Kidney epithelial cell (primary cell): Measurements from ENCODE around the gene LIN7A. TPM values are rescaled to one million over a fixed set of nuclear protein-coding genes. Genes with fewer than 3 reads are reported as not detected.
"Not testable (repeated sequence)": the region's sequence is repeated elsewhere in the genome, so short reads cannot be mapped to it uniquely, and the experiment has no call there.

ENCODE experiments used
- DNase-seq: peaks from one replicate; pipeline ENCODE4 v3.0.0-alpha.2; 2010; ENCODE audit warnings: low read depth
- H3K27me3 ChIP-seq: 2 replicates; pipeline ENCODE4 v1.6.0; 2011; ENCODE audit warnings: low read length; ENCODE audit not compliant: control insufficient read depth, insufficient read depth
- H3K36me3 ChIP-seq: 2 replicates; pipeline ENCODE4 v1.5.1; 2011; ENCODE audit warnings: low read length; ENCODE audit not compliant: control insufficient read depth, insufficient read depth
- H3K4me3 ChIP-seq: 2 replicates; pipeline ENCODE4 v1.5.1; 2011; ENCODE audit warnings: low read depth, mild to moderate bottlenecking, control low read depth, low read length
- CTCF ChIP-seq: IDR thresholded peaks from 2 replicates; pipeline ENCODE4 v1.5.1; 2011; ENCODE audit warnings: mild to moderate bottlenecking, moderate library complexity, low read length, control low read depth, inconsistent platforms; ENCODE audit not compliant: insufficient read depth, poor library complexity, severe bottlenecking
- total RNA-seq: library from RNA; depleted of rRNA; stranded (reverse); fragments of >200 nt; gene quantifications from 2 replicates; pipeline ENCODE4 v1.2.3, GENCODE V29; 2015

The LIN7A gene
- total RNA-seq, 1 donor from 2014 or later, result 0.79 TPM

- DNase-seq, result no peak
- Histone ChIP-seq H3K36me3 (no peaks in the 10 kb centered on the region), H3K27me3 (no peaks in the 10 kb centered on the region), H3K4me3 (no peak overlapping the region)
- TF ChIP-seq CTCF, result no peak
These were observed 139.5 kb downstream of the LIN7A start for GRCh38 chr12:80798281-80798680.

- no peaks in the 10 kb centered on the region for H3K27me3 ChIP-seq
- TF ChIP-seq CTCF, result no peak
- no peaks in the 10 kb centered on the region for H3K36me3 ChIP-seq
These were observed 143.2 kb downstream of the LIN7A start for GRCh38 chr12:80794551-80794950.

GRCh38 chr12:80792861-80793260, 144.9 kb downstream of the LIN7A start:
- DNase-seq, result no peak
- Histone ChIP-seq H3K4me3 (no peak overlapping the region), H3K27me3 (no peaks in the 10 kb centered on the region), H3K36me3 (no peaks in the 10 kb centered on the region)
- TF ChIP-seq CTCF, result no peak

More at GRCh38 chr12:80794551-80794950, 143.2 kb downstream of the LIN7A start:
- H3K4me3 ChIP-seq, result no peak overlapping the region
- DNase-seq, result no peak

- Histone ChIP-seq H3K4me3 (no peak overlapping the region), H3K27me3 (no peaks in the 10 kb centered on the region), H3K36me3 (no peaks in the 10 kb centered on the region)
- DNase-seq, result no peak
- TF ChIP-seq CTCF, result no peak
These were observed 145.9 kb downstream of the LIN7A start for GRCh38 chr12:80791863-80792262.

- H3K27me3 ChIP-seq, H3K36me3 ChIP-seq, DNase-seq, H3K4me3 ChIP-seq: not testable (repeated sequence)
These were observed 149.3 kb downstream of the LIN7A start for GRCh38 chr12:80788407-80788806.

GRCh38 chr12:80782963-80783470, 154.7 kb downstream of the LIN7A start:
- H3K27me3 ChIP-seq, H3K4me3 ChIP-seq, DNase-seq, H3K36me3 ChIP-seq: not testable (repeated sequence)

- Histone ChIP-seq H3K27me3 (no peaks in the 10 kb centered on the region), H3K4me3 (no peak overlapping the region), H3K36me3 (no peaks in the 10 kb centered on the region)
- DNase-seq, result no peak
- TF ChIP-seq CTCF, result no peak
These were observed 156.4 kb downstream of the LIN7A start for GRCh38 chr12:80781313-80781712.
